Activated gamma-delta T cell treated with anti-CD3 and anti-CD28 coated beads, Interleukin-2, amount 50 U/mL, for 16 hours (primary cell): ENCODE results near the gene C2CD5.
"Not testable (repeated sequence)": the region's sequence is repeated elsewhere in the genome, so short reads cannot be mapped to it uniquely, and the experiment has no call there.

Experiments used
- DNase-seq: peaks from one replicate; pipeline ENCODE4 v3.0.0-alpha.2; 2020; ENCODE audit warnings: low read depth

Gene C2CD5

GRCh38 chr12:22477166-22477893, 67.0 kb downstream of the C2CD5 start:
- DNase-seq: no peak

GRCh38 chr12:22476133-22476532, 68.2 kb downstream of the C2CD5 start:
- no peak for DNase-seq

DNA sequence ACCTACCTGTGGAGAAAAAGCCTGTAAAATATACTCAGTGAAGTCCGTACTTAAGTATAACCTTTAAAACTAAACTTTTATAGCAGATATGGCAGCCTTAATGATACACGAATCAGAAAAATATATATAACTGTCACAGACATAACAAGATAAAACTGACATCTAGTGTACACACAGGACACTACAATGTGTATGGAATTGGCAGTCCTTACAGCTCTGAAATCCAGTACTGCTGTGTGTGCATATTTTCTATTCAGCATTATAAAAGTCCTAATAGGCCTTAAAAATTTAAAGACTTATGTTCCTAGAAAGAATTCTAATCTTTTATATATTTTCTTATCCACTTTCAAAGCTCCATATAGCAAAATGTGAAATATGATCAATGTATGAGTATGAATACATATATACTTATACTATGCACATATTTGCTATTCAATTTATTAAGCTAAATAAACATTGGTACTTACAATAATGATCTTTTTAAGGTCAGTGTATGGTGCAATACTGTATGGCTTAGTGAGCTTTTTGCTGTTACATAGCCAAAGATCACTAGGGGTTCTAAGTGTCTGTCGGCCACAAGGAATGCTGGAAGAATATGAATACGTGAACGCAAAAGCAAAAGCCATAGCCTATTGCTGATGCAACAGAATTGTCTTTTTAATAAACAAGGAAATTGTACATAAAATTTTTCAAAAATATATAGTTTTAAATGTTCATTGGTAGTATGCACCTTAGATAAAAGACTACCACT, 69.2 kb downstream of the C2CD5 start:
- no peak for DNase-seq

DNA sequence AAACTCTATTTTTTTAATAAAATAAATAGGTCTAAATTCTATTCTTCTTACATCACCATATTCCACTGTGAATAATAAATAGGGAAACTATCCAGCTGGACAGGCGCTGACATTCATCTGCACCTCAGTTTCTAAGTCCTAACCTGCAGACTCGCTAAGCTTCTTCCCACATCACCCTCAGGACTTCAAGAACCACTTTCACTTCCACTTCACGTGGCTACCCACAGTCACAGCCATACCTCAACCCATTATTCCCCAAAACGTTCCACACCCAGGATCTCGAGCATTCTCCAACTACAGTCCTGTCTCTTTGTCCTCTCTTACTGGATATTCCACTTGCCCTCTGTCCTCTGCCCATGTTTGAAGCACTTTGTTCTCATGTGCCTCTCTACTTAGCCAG, 71.1 kb downstream of the C2CD5 start:
- DNase-seq: no peak

GRCh38 chr12:22467190-22467589, 77.2 kb downstream of the C2CD5 start:
- DNase-seq: no peak

GRCh38 chr12:22463306-22463705, 81.0 kb downstream of the C2CD5 start:
- no peak for DNase-seq

GRCh38 chr12:22461786-22462185, 82.6 kb downstream of the C2CD5 start:
- DNase-seq: no peak

DNA sequence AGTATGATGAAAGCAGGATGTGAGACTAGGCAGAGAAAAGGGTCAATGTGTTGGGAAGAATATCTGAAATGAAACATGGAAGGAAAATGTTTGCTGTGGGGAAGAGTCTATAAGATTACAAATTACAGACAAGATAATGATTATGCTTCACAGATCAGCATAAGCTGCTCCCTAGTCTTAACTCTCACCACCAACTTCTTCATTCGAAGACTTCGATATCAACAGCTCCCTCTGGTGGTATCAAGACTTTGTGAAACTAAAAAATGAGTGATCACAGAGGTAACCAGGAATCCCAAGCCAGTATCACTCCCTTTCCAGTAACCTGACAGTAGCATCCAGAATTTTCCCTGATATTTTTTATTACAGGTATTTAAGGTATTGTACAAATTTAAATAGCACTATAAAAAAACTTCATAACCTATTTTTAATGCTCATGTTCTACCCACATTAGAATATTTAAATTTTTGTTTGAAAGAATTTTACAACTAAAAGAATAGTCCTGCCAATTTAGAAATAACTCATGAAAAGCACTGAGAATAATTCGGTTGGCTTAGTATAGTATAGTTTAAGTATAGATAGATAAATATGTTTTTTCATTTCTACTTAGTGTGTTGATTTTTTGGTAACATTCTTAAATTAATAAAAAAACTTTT, 84.4 kb downstream of the C2CD5 start:
- no peak for DNase-seq

GRCh38 chr12:22458298-22458937, 85.9 kb downstream of the C2CD5 start:
- DNase-seq: no peak

DNA sequence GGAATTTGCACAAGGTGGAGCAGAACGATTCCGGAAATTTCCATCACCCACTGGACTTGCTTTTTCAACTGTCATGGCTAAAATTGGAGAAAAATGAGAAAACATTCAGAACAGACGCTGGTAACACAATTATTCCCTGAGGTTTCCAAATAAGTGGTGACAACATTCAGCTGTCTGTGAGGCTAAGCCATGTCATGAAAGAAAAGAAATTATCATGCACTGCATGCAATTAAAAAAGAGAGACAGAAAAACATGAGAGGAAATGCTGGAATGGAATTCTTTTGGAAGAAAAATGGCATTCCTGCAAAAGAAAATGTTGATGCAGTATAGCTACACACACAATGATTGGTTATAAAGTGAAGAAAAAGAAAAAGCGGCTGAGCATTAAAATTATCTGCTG, 87.3 kb downstream of the C2CD5 start:
- no peak for DNase-seq

GRCh38 chr12:22453511-22453910, 90.8 kb downstream of the C2CD5 start:
- no peak for DNase-seq

DNA sequence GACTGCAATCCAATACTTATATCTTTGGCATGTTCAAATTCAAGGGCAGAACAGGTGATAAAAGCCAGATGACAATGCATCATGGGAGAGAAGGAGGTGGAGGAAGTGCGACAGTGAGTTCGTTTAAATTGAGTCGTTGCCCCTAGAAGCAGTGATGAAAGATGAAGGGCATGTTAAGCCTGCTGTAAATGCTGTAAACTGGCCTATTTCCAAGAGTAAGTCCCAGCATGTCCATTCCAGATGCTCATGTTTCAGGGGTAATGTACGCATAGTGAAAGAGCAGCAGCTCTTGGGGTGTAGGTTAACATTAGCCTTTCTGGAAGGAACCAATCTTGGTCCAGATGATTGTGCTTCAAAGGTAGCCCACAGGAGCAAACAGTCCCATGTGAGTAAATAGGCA, 97.1 kb downstream of the C2CD5 start:
- no peak for DNase-seq

DNA sequence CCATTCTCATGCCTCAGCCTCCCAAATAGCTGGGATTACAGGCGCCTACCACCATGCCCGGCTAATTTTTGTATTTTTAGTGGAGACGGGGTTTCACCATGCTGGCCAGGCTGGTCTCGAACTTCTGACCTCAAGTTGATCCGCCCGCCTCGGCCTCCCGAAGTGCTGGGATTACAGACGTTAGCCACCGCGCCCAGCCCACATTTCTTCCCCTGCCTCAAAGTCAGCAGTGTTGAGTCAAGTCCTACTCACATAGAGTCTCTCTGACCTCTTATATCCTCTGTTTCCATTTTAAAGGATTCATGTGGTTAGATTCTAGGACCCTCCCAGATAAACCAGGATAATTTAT, 100.1 kb downstream of the C2CD5 start:
- DNase-seq: not testable (repeated sequence)

DNA sequence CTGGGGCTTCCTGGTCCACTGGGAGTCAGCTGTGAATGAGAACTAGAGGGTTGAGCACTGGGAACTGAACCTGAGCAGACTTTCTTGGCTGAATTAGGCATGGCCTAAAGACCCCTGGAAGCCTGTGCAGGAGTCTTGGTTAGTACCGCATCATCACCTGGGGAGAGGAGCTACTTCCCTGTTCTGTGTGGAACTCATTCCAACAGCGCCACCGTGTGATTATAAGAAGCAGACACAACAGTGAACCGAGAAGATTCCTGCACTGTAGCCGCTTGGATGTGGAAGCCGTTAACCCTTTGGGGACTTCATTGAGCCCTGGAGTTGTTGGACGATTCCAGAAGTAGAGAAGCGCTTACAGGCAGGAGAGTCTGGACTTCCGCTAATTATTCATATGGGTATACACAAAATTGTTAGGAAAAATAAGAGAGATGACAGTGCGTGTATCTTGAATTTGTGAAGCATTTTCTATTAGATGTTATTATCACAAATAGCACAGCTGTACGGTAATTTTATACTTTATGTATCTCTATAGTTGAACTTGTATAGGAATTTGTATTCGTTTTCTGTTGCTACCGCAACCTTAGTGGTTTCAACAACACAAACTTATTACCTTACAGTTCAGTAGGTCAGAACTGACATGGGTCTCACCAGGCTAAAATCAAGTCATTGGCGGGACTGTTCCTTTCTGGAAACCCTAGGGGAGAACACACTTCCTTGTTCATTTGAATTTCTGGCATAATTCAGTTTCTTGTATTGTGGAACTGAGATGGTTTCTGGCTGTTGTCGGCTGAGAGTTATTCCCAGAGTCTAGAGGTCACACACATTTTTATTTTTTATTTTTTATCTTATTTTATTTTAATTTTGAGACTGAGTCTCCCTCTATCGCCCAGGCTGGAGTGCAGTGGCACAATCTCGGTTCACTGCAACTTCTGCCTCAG, 100.7 kb downstream of the C2CD5 start:
- DNase-seq: peak; percentile 20

DNA sequence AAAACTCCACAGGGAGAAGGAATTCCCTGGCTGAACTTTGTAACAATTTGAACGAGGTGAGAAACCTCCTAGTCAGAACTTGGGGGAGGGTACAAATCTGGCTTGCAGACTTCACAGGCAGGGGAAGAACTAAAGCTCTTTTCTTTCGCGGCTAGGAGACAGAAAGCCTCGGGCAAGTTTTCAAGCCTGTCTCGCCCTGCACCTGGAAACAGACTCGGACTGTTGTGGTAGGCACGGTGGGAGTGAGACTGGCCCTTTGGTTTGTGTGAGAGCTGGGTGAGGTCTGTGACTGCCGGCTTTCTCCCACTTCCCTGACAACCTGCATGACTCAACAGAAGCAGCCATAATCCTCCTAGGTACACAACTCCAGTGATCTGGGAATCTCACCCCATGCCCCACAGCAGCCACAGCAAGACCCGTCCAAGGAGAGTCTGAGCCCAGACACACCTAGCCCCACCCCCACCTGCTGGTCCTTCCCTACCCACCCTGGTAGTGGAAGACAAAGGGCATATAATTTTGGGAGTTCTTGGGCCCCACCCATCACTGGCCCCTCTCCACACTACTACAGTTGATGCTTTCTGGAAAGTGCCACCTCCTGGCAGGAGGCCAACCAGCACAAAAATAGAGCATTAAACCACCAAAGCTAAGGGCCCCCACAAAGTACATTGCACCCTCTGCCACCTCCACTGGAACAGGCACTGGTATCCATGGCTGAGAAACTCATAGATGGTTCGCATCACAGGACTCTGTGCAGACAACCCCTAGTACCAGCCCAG, 107.1 kb downstream of the C2CD5 start:
- no peak for DNase-seq

- no peak for DNase-seq
Measured at GRCh38 chr12:22435583-22435982, 108.8 kb downstream of the C2CD5 start.

DNA sequence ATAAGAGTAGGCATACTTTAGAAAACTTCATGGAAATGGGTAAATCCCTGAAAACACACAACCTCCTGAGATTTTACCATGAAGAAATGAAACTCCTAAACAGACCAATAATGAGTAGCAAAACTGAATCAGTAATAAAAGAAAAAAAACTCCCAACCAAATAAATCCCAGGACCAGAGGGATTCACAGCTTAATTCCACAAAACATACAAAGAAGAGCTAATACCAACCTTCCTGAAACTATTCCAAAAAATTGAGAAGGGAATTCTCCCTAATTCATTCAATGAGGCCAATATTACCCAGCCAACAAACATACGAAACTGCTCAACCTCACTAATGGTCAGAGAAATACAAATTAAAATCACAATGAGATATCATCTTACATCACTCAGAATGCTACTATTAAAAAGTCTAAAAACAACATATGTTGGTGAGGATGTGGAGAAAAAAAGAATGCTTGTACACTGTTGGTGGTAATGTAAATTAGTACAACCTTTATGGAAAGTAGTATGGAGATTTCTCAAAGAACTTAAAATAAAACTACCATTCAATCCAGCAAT, 112.6 kb downstream of the C2CD5 start:
- DNase-seq: no peak

DNA sequence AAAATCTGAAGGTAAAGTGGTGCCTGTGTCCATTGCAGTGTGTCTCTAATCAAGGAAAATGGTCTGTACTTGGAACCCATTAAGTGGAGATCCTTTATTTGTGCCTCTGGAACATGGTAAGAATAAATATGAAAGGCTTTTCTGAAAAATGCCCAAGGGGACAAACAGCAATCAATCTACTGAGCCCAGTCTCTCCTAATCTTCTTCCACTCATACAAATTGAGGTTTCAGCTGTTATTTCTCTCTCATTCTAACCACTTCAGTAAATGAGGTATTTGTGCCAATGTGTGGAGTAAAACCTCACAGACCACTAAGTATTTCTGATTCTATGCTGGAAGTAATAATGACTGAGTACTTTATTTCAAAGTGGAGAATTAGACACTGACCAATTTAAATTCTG, 127.5 kb downstream of the C2CD5 start:
- DNase-seq: no peak

DNA sequence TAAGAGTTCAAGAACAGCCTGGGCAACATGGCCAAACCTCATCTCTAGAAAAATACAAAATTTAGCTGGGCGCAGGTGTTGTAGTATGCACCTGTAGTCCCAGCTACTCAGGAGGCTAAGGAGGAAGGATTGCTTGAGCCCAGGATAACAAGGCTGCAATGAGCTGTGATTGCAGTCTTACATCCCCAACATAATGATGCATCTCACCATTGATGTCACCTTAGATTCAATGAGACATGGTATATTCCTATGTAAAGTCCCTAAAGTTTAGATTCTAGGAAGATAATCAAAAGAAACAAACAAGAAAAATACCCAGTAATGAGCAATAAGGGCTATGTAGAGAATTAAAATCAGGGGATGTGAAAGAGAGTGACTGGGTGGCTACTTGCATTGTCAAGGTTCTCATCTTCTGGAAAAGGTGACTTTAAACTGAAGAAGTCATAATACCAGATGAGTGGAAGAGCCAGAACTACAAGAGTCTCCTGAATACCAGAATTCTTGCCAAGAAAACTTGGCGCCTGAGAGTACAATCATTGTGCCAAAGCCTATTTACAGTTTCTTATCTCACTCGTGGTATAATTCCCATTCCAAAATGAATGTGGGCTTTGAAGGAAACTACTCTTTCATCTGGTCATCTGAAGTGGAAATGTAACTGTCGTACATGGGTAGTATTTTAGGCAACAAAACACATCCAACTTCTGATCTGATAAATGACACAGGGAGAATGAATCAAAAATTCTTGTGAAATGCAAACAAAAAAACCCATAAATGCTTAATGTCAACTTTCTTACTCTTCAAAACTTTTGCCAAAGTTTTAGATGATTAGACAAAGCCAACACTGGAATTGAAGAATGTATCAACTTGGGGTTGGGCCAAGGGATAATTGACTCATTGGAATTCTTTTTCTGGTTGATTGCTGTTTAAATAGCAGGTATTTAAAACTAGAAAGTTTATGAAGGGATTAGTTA, 128.7 kb downstream of the C2CD5 start:
- DNase-seq: no peak
